ENCODE results near the gene IL32.

- TF ChIP-seq EZH2 (IDR thresholded peaks at IDR 0.05; ENCODE audit: borderline replicate concordance, low read length) (no peak), CTCF (IDR thresholded peaks at IDR 0.05; ENCODE audit: low read length) (no peak)
Observed at GRCh38 chr16:3112058-3112880, 46.8 kb downstream of the IL32 start, which contains the start of gene ZNF205.
